Pancreas (tissue), 10 donors: ENCODE data around the gene TOR1AIP1. TPM values are rescaled to one million over a fixed set of nuclear protein-coding genes. Genes with fewer than 3 reads are reported as not detected.

Experiments used
- ATAC-seq, 4 donors: fragments of 200-7000 bp; cut with Tn5 transposase; one replicate each; pipeline versions ENCODE4 v1.8.0 to v1.9.1; 2020; ENCODE audit warnings: mild to moderate bottlenecking in 4 of 4, moderate library complexity in 4 of 4
- DNase-seq, 6 donors: peaks; one replicate each; pipeline ENCODE4 v3.0.0-alpha.2; 2020
- FAIRE-seq: peaks from 2 replicates; lab custom pipeline; 2012; peaks lifted over from hg19 to GRCh38; lab: Jason Lieb, UNC
- H3K27ac ChIP-seq, 4 donors: fragments of 200-600 bp; sonication (generic); 1 replicate in 3 of 4; 2 replicates in 1 of 4; pipeline versions ENCODE4 v1.5.0 to v1.8.0; 2020
- H3K27me3 ChIP-seq, 4 donors: fragments of 200-600 bp; one replicate each; pipeline ENCODE4 v1.8.0; 2021
- H3K36me3 ChIP-seq, 3 donors: fragments of 200-600 bp; sonication (generic) in 1 of 3; one replicate each; pipeline versions ENCODE4 v1.5.0 to v1.8.0; 2020 to 2021
- H3K4me1 ChIP-seq, 3 donors: fragments of 200-600 bp; one replicate each; pipeline ENCODE4 v1.8.0; 2021
- H3K4me3 ChIP-seq, 4 donors: fragments of 200-600 bp; sonication (generic) in 2 of 4; one replicate each; pipeline versions ENCODE4 v1.5.0 to v1.8.0; 2020 to 2021
- H3K9me3 ChIP-seq, 4 donors: fragments of 200-600 bp; one replicate each; pipeline ENCODE4 v1.8.0; 2021
- WGBS, 2 donors: extraction: QIAGEN DNeasy Blood & Tissue Kit; methylation state at CpG; one replicate each; pipeline ENCODE4 v1.1.7; 2013; 5-methylcytosine and 5-hydroxymethylcytosine counted together
- intact Hi-C, 3 donors: fragments of 100-400 bp; cut with DNase I; formaldehyde crosslinking; loops; one replicate each; pipeline versions ENCODE4 v1.11.1 to v1.14.2; 2022
- polyA plus RNA-seq, 2 donors: library from polyadenylated mRNA; stranded (reverse); fragments of 200-250 nt; gene quantifications; one replicate each; pipeline ENCODE4 v1.2.3, GENCODE V29; 2013
- total RNA-seq, 6 donors: library from RNA; stranded (reverse); fragmentation: NEBNext Ultra II Directional in 4 of 6; extraction: Animal tissue kit (Norgen Biotek cat#: 25700) in 4 of 6; gene quantifications; one replicate each; pipeline versions ENCODE4 v1.2.1 to v1.2.4, GENCODE V29; 2021 to 2023
- TF ChIP-seq, protein P1 (sequence below), 4 donors: fragments of 200-600 bp; sonication (generic) in 3 of 4; IDR thresholded peaks; one replicate each; pipeline versions ENCODE4 v1.5.0 to v1.8.0; 2021; ENCODE audit warnings: antibody characterized with exemption in 4 of 4
- donor health status: healthy with polysubstance abuse.
- donor health status: DM: no; HTN: no; CAD: no; lungs with moderate emphysema.
- donor health status: DM: no; HTN: no; CAD: no.
- donor health status: control.
- donor health status: control.
- donor health status: Bipolar disorder and iron deficiency.
- donor health status: DM: yes; HTN: yes; CAD: no.
- donor health status: DM: no; HTN: no; CAD: no.
- donor health status: DM: no; HTN: no; CAD: no.
- donor health status: DM: yes; HTN: yes; CAD: no.

The TOR1AIP1 gene
- total and polyA plus RNA-seq, 8 donors: 8.8 to 29.9 (median 19.0) TPM

DNA sequence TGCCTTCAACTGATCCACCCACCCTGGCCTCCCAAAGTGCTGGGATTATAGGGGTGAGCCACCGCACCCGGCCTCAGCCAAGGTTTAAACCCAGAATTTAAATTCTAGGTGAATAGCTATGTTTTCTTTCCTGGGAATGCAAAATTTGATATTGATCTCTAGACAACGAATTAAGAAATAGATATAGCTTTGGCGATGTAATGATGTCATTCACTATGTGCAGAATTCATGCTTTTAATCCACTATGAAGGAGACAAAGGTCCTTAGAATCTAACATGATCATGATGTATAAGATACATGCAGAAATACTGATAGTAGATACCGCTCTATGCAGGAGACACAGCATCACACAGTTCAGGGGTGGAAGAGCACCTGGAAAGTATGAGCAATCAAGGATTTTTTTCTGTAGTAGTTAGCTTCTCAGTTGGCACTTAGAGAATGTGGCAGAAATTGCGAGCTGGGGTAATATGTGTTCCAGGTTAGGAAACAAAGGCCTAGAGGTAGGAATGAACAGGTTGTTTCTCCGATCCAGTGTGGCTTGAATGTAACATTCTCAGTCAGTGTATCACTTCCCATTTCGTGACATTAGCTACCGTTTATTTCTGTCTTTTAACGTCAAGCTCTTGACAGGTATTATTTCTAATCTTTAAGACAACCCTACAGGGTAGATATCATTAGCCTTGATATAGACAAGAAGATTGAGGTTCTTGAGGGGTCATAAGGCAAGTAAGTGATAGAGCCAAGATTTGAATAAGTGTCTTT is 69.5 kb downstream of the TOR1AIP1 start:
- TF ChIP-seq, protein P1, sequence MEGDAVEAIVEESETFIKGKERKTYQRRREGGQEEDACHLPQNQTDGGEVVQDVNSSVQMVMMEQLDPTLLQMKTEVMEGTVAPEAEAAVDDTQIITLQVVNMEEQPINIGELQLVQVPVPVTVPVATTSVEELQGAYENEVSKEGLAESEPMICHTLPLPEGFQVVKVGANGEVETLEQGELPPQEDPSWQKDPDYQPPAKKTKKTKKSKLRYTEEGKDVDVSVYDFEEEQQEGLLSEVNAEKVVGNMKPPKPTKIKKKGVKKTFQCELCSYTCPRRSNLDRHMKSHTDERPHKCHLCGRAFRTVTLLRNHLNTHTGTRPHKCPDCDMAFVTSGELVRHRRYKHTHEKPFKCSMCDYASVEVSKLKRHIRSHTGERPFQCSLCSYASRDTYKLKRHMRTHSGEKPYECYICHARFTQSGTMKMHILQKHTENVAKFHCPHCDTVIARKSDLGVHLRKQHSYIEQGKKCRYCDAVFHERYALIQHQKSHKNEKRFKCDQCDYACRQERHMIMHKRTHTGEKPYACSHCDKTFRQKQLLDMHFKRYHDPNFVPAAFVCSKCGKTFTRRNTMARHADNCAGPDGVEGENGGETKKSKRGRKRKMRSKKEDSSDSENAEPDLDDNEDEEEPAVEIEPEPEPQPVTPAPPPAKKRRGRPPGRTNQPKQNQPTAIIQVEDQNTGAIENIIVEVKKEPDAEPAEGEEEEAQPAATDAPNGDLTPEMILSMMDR (IDR thresholded peaks at IDR 0.05): no peak
- H3K36me3 ChIP-seq: no peaks in the 10 kb centered on the region
- DNase-seq (no peak), FAIRE-seq (no peak), ATAC-seq (no peak)
- H3K4me1 ChIP-seq: peaks cover 0 to 6% (median 6%) of the 10 kb centered on the region in 3 donors
- no peak overlapping the region for H3K4me3 ChIP-seq
- no peaks in the 10 kb centered on the region for H3K9me3 ChIP-seq
- 82 to 85% methylated on average over 10 of the region's 10 CpGs for WGBS, 2 donors
- no peaks in the 10 kb centered on the region for H3K27me3 ChIP-seq
- no peak overlapping the region for H3K27ac ChIP-seq
- intact Hi-C loops: no loop called here

DNA sequence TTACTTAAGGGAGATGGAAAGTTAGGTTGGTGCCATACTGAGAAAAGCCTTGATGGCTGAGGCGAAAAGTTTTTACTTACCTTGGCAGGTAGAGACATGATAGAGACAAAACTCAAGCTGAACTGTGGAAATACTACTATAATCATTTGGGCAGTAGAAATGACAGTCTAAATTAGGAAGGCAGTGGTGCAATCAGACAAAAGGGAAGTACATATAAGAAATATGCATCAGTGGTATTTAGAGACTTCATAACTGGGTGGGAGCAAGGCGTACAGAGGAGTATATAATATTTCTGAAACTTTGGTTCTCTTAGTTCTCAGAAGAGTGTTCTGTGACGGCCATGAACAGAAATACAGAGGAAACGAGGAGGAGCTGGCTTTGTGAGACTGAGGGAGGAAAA is 70.1 kb downstream of the TOR1AIP1 start:
- WGBS, 2 donors: 78 to 79% methylated on average over 4 of the region's 4 CpGs
- H3K27me3 ChIP-seq: no peaks in the 10 kb centered on the region

DNA sequence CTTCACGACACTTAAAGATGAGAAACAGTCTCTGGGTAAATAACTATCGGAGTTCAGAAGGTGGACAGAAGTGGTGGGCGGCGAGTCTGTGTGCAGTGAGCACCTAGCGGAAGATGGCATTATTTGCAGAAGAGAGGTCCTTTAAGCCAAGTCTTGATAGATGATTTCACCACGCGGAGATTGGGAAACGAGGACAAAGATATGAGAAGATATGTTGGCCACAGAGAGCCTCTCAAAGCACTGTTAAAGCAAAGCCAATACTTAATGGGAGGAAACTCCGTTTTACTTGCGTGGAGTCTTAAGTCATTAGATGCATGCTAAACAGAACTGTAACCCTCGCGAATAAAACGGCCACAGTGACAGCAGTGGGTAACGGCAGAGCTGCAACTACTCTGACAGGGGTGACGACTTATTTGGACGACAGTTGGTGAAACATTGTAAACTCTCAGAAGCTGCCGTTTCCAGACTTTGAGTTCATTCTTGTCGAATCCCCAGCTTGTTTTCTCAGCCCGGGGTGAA is 71.9 kb downstream of the TOR1AIP1 start:
- Histone ChIP-seq H3K9me3 (no peaks in the 10 kb centered on the region), H3K4me1 (peaks cover 5 to 15% (median 11%) of the 10 kb centered on the region in 3 donors), H3K36me3 (no peaks in the 10 kb centered on the region), H3K4me3 (peak overlapping the region; percentile 83 to 98 (median 92)), H3K27me3 (no peaks in the 10 kb centered on the region), H3K27ac (peak overlapping the region; percentile 85 to 96 (median 94))
- FAIRE-seq (no peak), DNase-seq (peak in 1 of 6 donors; percentile 26), ATAC-seq (peak; percentile 0 to 29 (median 10))
- TF ChIP-seq, protein P1 (IDR thresholded peaks at IDR 0.05): no peak
- intact Hi-C loops: no loop called here
- 1 to 2% methylated on average over 19 of the region's 19 CpGs for WGBS, 2 donors

More for the DNA sequence above, 70.1 kb downstream of the TOR1AIP1 start:
- intact Hi-C loops: no loop called here
- peaks cover 0 to 12% (median 11%) of the 10 kb centered on the region in 3 donors for H3K4me1 ChIP-seq
- H3K9me3 ChIP-seq: no peaks in the 10 kb centered on the region
- TF ChIP-seq, protein P1 (IDR thresholded peaks at IDR 0.05): no peak
- no peaks in the 10 kb centered on the region for H3K36me3 ChIP-seq
- FAIRE-seq: no peak
- no peak for DNase-seq
- H3K4me3 ChIP-seq: no peak overlapping the region
- no peak for ATAC-seq
- H3K27ac ChIP-seq: no peak overlapping the region

DNA sequence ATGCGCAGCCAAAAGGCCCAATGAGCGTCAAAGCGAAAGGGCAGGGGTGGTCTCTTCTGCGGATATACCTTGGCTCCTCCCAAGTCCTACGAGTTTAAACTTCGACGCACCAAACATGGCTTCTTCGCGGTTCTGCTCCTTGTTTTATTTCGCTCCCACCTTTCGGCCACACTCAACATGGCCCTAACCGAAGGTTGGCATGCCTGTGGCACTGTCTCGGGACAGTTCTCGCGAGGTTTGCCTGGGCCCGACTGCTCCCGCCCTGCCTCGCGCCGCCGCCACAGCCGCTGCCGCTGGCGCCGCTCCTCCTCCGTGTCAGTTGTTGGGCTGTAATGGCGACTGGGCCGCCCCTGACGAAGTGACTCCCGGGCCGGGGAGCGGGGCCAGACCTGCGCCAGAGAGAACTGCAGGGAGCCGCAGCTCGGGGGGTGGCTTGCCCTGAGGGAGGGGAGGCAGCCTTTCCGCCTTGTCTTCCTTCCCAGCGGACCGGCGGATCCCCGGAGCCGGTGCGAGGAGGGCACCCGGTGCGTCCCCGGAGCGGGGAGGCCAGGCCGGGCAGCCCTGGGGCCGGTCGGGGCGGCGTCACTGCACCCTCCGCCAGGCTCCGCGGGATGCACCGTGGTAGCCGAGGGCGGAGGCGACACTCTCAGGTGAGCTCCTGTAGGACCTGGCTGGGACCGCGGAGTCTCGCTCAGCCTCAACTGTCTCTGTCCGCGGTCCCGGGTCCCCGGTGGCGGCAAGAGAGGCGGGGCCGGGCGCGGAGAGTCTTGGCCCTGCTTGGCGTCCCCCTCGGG is 72.6 kb downstream of the TOR1AIP1 start, which contains the start of gene CEP350:
TSS of gene CEP350 (plus strand) at position 318 of the 794 bp plus-strand sequence. CDS start 31,372 bp downstream, outside the sequence.
- Histone ChIP-seq H3K27ac (peak within 1 kb of the TSS; percentile 85 to 96 (median 94)), H3K4me3 (peak within 1 kb of the TSS; percentile 83 to 98 (median 92)), H3K27me3 (no peaks in the 10 kb centered on the region), H3K36me3 (no peaks in the 10 kb centered on the region), H3K4me1 (peaks cover 5 to 15% (median 11%) of the 10 kb centered on the region in 3 donors), H3K9me3 (no peaks in the 10 kb centered on the region)
- peak; percentile 93 to 98 (median 96) for ATAC-seq
- TF ChIP-seq, protein P1 (IDR thresholded peaks at IDR 0.05): no peak
- WGBS, 2 donors: 1% methylated on average over 59 to 72 of the region's 72 CpGs
- intact Hi-C loops: no loop called here
- peak; percentile 98 to 99 (median 98) for DNase-seq
- peak; percentile 81 for FAIRE-seq
